Immature natural killer cell (primary cell): ENCODE results near the gene PIANP. TPM values are rescaled to one million over a fixed set of nuclear protein-coding genes. Genes with fewer than 3 reads are reported as not detected.

ENCODE experiments used
- DNase-seq, 3 donors: peaks; one replicate each; pipeline ENCODE4 v3.0.0; 2022; ENCODE audit warnings: mixed read lengths in 1 of 3
- H3K27ac Mint-ChIP-seq, 6 donors: one replicate each; pipeline ENCODE4 v1.8.0; 2020; ENCODE audit warnings: mixed read lengths in 6 of 6, mild to moderate bottlenecking in 5 of 6, inconsistent platforms in 4 of 6, moderate library complexity in 3 of 6
- H3K27me3 Mint-ChIP-seq, 3 donors: one replicate each; pipeline ENCODE4 v1.8.0; 2020 to 2021; ENCODE audit warnings: low read depth in 3 of 3, mild to moderate bottlenecking in 3 of 3, mixed read lengths in 3 of 3, moderate library complexity in 3 of 3, inconsistent platforms in 1 of 3
- H3K36me3 Mint-ChIP-seq, 3 donors: one replicate each; pipeline ENCODE4 v1.8.0; 2020; ENCODE audit warnings: mixed read lengths in 3 of 3, inconsistent platforms in 2 of 3, mild to moderate bottlenecking in 2 of 3
- H3K4me1 Mint-ChIP-seq, 2 donors: one replicate each; pipeline ENCODE4 v1.8.0; 2020; ENCODE audit warnings: inconsistent platforms in 2 of 2, mild to moderate bottlenecking in 2 of 2, mixed read lengths in 2 of 2, moderate library complexity in 1 of 2
- H3K4me3 Mint-ChIP-seq, 5 donors: one replicate each; pipeline ENCODE4 v1.8.0; 2020; ENCODE audit warnings: mild to moderate bottlenecking in 5 of 5, mixed read lengths in 5 of 5, inconsistent platforms in 3 of 5, moderate library complexity in 3 of 5
- H3K9me3 Mint-ChIP-seq, 6 donors: one replicate each; pipeline ENCODE4 v1.8.0; 2020; ENCODE audit warnings: mild to moderate bottlenecking in 6 of 6, mixed read lengths in 6 of 6, inconsistent platforms in 4 of 6, moderate library complexity in 3 of 6
- polyA plus RNA-seq, 3 donors: library from polyadenylated mRNA; unstranded; fragments of 300-500 nt; fragmentation: Illumina TruSeq; gene quantifications; one replicate each; pipeline ENCODE4 v1.2.3, GENCODE V29; 2021

Gene PIANP
- polyA plus RNA-seq, 3 donors from 2014 or later = not detected

GRCh38 chr12:6684609-6685008 is 16.0 kb downstream of the PIANP start:
- Mint-ChIP-seq H3K4me3 (no peak overlapping the region), H3K27ac (peak overlapping the region; percentile 8 to 80 (median 35)), H3K9me3 (no peaks in the 10 kb centered on the region), H3K4me1 (peaks cover 52 to 72% of the 10 kb centered on the region in 2 donors), H3K27me3 (peaks cover 8 to 14% (median 11%) of the 10 kb centered on the region in 3 donors), H3K36me3 (peaks cover 0 to 8% (median 1%) of the 10 kb centered on the region in 3 donors)
- DNase-seq = peak; percentile 26 to 47 (median 43)

DNA sequence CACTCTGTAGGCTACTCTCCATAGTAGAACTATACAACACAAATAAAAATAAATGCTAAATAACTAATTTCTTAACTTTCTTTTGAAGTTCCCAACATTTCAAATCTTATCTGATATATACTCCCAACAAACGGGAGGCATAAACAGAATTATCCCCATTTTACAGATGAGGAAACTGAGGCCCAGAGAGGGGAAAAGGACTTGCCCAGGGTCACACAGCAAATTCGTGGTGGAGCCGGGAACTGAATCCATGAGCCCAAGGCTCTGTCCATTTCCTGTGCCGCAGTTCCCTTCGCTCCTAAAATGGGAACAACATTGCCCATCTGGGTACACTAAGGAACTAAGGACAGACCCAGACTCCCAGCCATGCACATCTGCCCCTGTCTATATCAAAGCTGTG is 23.7 kb downstream of the PIANP start:
- peaks cover 6 to 10% of the 10 kb centered on the region in 2 donors for H3K4me1 Mint-ChIP-seq
- peaks cover 0 to 3% (median 3%) of the 10 kb centered on the region in 3 donors for H3K27me3 Mint-ChIP-seq
- H3K27ac Mint-ChIP-seq = no peak overlapping the region
- no peaks in the 10 kb centered on the region for H3K9me3 Mint-ChIP-seq
- DNase-seq = no peak
- H3K36me3 Mint-ChIP-seq = peaks cover 8 to 70% (median 44%) of the 10 kb centered on the region in 3 donors
- no peak overlapping the region for H3K4me3 Mint-ChIP-seq

DNA sequence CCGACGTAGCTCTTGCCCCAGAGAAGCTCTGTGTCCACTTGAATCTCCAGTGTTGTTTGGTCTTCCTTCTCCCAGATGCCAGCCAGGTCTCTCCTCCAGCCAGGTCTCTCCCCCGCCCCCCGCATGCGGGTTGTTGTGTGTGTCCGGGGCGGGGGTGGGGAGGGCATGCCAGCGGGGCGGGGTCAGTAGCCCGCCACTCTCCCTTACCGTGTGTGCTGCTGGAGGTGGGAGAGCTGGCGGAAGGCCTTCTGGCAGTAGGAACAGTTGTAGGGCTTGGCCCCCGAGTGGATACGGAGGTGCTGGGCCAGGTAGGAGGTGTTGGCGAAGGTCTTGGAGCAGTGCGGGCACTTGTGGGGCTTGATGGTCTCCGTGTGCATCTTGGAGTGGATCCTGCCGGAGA is 28.5 kb downstream of the PIANP start:
- no peaks in the 10 kb centered on the region for H3K4me1 Mint-ChIP-seq
- H3K27ac Mint-ChIP-seq = no peak overlapping the region
- no peak for DNase-seq
- H3K36me3 Mint-ChIP-seq = peaks cover 26 to 77% (median 59%) of the 10 kb centered on the region in 3 donors
- H3K27me3 Mint-ChIP-seq = peaks cover 0 to 4% (median 0%) of the 10 kb centered on the region in 3 donors
- H3K9me3 Mint-ChIP-seq = no peaks in the 10 kb centered on the region
- no peak overlapping the region for H3K4me3 Mint-ChIP-seq

DNA sequence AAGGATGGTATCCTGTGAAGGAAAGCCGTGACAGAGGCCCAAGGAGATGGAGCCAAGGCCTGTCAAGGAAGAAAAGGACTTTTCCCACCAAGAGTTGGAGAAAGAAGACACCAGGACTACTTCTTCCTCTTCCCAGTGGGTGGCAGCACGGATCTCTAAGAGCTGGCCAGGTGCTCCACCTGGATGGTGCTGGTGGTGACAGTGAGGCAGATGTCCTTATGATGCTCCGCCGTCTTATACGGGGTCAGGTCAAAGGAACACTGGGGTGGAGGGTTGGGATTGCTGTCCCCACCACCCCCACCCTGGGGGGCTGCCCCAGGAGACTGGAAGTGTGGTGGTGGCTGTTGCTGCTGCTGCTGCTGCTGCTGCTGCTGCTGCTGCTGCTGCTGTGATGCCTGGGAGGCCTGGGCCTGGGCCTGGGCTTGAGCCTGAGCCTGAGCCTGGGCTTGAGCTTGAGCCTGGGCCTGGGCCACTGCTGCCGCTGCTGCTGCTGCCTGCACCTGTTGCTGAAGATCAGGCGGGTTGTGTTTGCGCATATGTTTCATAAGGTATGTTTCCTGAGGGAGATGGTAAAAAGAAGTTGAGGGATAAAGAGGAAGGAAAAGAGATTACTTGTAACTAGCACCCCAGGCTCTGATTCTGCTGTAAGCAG is 32.9 kb downstream of the PIANP start:
- no peak overlapping the region for H3K4me3 Mint-ChIP-seq
- peaks cover 23 to 47% (median 40%) of the 10 kb centered on the region in 3 donors for H3K36me3 Mint-ChIP-seq
- DNase-seq = no peak
- H3K27ac Mint-ChIP-seq = no peak overlapping the region
- H3K4me1 Mint-ChIP-seq = peaks cover 11 to 22% of the 10 kb centered on the region in 2 donors
- H3K9me3 Mint-ChIP-seq = no peaks in the 10 kb centered on the region
- peaks cover 3 to 8% (median 5%) of the 10 kb centered on the region in 3 donors for H3K27me3 Mint-ChIP-seq

GRCh38 chr12:6666211-6666610 is 34.4 kb downstream of the PIANP start:
- peaks cover 3 to 10% (median 5%) of the 10 kb centered on the region in 3 donors for H3K27me3 Mint-ChIP-seq
- peaks cover 21 to 35% of the 10 kb centered on the region in 2 donors for H3K4me1 Mint-ChIP-seq
- no peaks in the 10 kb centered on the region for H3K9me3 Mint-ChIP-seq
- H3K4me3 Mint-ChIP-seq = no peak overlapping the region
- DNase-seq = no peak
- H3K27ac Mint-ChIP-seq = peak overlapping the region in 4 of 6 donors; percentile 1 to 55 (median 19)
- peaks cover 11 to 32% (median 28%) of the 10 kb centered on the region in 3 donors for H3K36me3 Mint-ChIP-seq

DNA sequence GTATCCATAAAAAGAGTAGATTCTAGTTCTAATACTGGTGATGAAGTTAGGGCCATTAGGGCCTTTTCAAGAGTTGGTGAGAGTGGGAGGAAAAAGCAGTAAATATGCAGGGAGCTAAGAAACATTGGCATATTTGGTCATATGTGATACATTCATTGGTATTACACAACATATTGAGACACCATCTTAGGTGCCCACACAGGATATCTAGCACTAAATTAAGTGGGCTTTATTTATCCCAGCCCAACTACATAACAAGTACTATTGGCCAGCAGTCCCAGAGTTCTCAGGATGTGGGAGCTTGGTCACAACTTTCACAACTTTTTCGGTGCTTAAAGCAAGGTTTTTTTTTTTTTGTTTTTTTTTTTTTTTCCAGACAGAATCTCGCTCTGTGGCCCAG is 35.7 kb downstream of the PIANP start:
- no peak for DNase-seq
- peaks cover 21 to 38% of the 10 kb centered on the region in 2 donors for H3K4me1 Mint-ChIP-seq
- H3K27me3 Mint-ChIP-seq = peaks cover 3 to 10% (median 5%) of the 10 kb centered on the region in 3 donors
- no peaks in the 10 kb centered on the region for H3K9me3 Mint-ChIP-seq
- no peak overlapping the region for H3K4me3 Mint-ChIP-seq
- peak overlapping the region in 5 of 6 donors; percentile 44 to 96 (median 89) for H3K27ac Mint-ChIP-seq
- H3K36me3 Mint-ChIP-seq = peaks cover 9 to 20% (median 18%) of the 10 kb centered on the region in 3 donors

DNA sequence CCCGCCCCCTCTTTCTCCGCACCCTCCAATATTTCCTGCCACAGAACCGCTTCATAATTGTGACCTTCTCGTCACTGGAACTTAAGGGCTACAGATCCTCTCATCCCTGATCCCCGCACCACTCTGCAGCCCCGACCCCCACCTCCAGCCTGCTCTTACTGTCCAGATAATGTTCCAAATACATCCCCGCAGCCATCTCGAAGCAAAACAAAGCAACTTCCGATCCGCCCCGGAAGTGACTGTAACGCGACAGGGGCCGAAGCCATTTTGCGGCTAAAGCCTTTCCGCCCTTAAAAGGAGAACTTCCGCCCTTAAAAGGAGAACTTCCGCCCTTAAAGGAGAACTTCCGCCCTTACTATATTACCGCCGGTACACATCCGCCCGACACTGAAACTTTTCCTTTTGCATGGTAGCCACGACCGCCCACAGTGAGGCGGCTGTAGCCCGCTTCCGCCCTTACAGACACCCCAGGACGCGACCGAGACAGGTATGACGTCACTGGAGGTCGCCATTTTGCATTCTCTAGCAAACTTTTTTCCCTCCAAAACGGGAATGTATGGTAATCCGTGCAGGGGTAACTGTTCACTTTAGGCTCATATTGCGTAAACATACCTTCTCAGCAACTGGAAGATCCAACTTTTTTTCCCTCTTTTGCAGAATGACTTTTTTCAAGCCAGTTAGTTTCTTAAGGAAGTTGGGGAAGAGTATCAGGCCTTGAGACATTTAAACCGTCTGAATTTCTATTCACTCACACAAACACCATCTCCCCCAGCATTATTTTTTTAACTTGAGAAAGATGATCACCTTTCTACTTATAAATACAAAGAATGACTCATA is 37.5 kb downstream of the PIANP start, which contains the start of gene ING4:
Gene ING4, minus strand, starts transcription at position 214 of the 837 bp plus-strand sequence. Its CDS starts 18 bp downstream, at position 196.
- H3K36me3 Mint-ChIP-seq = peaks cover 6 to 15% (median 12%) of the 10 kb centered on the region in 3 donors
- H3K27ac Mint-ChIP-seq = peak within 1 kb of the TSS; percentile 91 to 100 (median 96)
- DNase-seq = peak; percentile 97 to 99 (median 98)
- H3K27me3 Mint-ChIP-seq = peaks cover 3 to 10% (median 5%) of the 10 kb centered on the region in 3 donors
- peak within 1 kb of the TSS; percentile 93 to 100 (median 94) for H3K4me3 Mint-ChIP-seq
- H3K4me1 Mint-ChIP-seq = peaks cover 25 to 50% of the 10 kb centered on the region in 2 donors
- H3K9me3 Mint-ChIP-seq = no peaks in the 10 kb centered on the region

GRCh38 chr12:6662602-6662905 is 38.1 kb downstream of the PIANP start:
- DNase-seq = no peak
- Mint-ChIP-seq H3K27me3 (peaks cover 3 to 7% (median 5%) of the 10 kb centered on the region in 3 donors), H3K4me3 (peak overlapping the region; percentile 93 to 100 (median 94)), H3K4me1 (peaks cover 25 to 53% of the 10 kb centered on the region in 2 donors), H3K27ac (peak overlapping the region; percentile 91 to 100 (median 96)), H3K36me3 (peaks cover 6 to 10% (median 7%) of the 10 kb centered on the region in 3 donors), H3K9me3 (no peaks in the 10 kb centered on the region)

- H3K27ac Mint-ChIP-seq = peak overlapping the region in 1 of 6 donors; percentile 29
- H3K27me3 Mint-ChIP-seq = no peaks in the 10 kb centered on the region
- DNase-seq = no peak
- peaks cover 15 to 40% (median 26%) of the 10 kb centered on the region in 3 donors for H3K36me3 Mint-ChIP-seq
- H3K4me3 Mint-ChIP-seq = no peak overlapping the region
- no peaks in the 10 kb centered on the region for H3K9me3 Mint-ChIP-seq
- H3K4me1 Mint-ChIP-seq = peaks cover 3 to 12% of the 10 kb centered on the region in 2 donors
Measured at GRCh38 chr12:6653987-6654386, 46.6 kb downstream of the PIANP start.

- peaks cover 10 to 36% (median 21%) of the 10 kb centered on the region in 3 donors for H3K36me3 Mint-ChIP-seq
- no peak for DNase-seq
- no peak overlapping the region for H3K27ac Mint-ChIP-seq
- H3K4me1 Mint-ChIP-seq = peaks cover 0 to 5% of the 10 kb centered on the region in 2 donors
- H3K27me3 Mint-ChIP-seq = no peaks in the 10 kb centered on the region
- H3K4me3 Mint-ChIP-seq = no peak overlapping the region
- no peaks in the 10 kb centered on the region for H3K9me3 Mint-ChIP-seq
Measured at GRCh38 chr12:6653342-6653741, 47.3 kb downstream of the PIANP start.

- H3K9me3 Mint-ChIP-seq = no peaks in the 10 kb centered on the region
- peak overlapping the region in 3 of 6 donors; percentile 15 to 69 (median 60) for H3K27ac Mint-ChIP-seq
- DNase-seq = no peak
- no peaks in the 10 kb centered on the region for H3K4me1 Mint-ChIP-seq
- H3K4me3 Mint-ChIP-seq = no peak overlapping the region
- no peaks in the 10 kb centered on the region for H3K27me3 Mint-ChIP-seq
- peaks cover 14 to 41% (median 25%) of the 10 kb centered on the region in 3 donors for H3K36me3 Mint-ChIP-seq
Measured at GRCh38 chr12:6652391-6652790, 48.2 kb downstream of the PIANP start.

- peak overlapping the region in 1 of 6 donors; percentile 40 for H3K27ac Mint-ChIP-seq
- no peak for DNase-seq
- peaks cover 14 to 43% (median 23%) of the 10 kb centered on the region in 3 donors for H3K36me3 Mint-ChIP-seq
- no peak overlapping the region for H3K4me3 Mint-ChIP-seq
- peaks cover 10% of the 10 kb centered on the region in 2 donors for H3K4me1 Mint-ChIP-seq
- no peaks in the 10 kb centered on the region for H3K9me3 Mint-ChIP-seq
- H3K27me3 Mint-ChIP-seq = peaks cover 0 to 7% (median 0%) of the 10 kb centered on the region in 3 donors
Measured at GRCh38 chr12:6650832-6651231, 49.8 kb downstream of the PIANP start.

DNA sequence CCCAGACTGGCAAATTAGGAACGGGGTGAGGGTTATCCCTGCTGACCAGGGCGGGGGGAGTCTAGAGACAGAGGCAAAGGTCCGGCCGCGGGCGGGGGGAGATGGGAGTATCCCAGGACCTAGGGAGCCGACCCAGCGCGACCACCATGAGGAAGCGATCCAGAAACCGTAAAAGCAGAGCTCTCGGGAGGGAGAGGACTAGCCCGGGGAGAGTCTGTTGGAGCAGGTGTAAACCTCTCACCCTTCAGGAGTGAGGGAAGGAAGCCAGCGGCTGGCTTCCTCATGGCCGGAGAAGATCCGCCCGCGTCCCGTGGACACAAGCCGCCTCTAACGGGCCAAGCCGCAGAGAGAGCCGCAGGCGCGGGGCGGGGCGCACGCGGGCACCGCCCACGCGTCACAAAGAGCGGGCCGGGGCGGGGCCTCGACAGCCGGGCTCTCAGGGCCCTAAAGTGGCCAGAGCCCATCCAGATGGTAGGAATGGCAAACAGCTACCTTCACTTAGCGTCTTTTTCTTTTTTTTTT is 53.5 kb downstream of the PIANP start, which contains the start of gene ACRBP:
Gene ACRBP, minus strand, starts transcription at position 350 of the 522 bp plus-strand sequence. Its CDS starts 66 bp downstream, at position 284.
- DNase-seq = peak; percentile 30 to 41 (median 36)
- Mint-ChIP-seq H3K9me3 (peaks cover 0 to 3% (median 0%) of the 10 kb centered on the region in 6 donors), H3K4me3 (peak within 1 kb of the TSS; percentile 48 to 76 (median 68)), H3K27ac (peak within 1 kb of the TSS in 5 of 6 donors; percentile 56 to 71 (median 58)), H3K27me3 (peaks cover 0 to 15% (median 4%) of the 10 kb centered on the region in 3 donors), H3K36me3 (peaks cover 24 to 34% (median 26%) of the 10 kb centered on the region in 3 donors), H3K4me1 (peaks cover 10% of the 10 kb centered on the region in 2 donors)
